NB4 (cell line): ENCODE results near the gene ITIH4.

Experiments used
- DNase-seq: peaks from one replicate; pipeline ENCODE4 v3.0.0; 2010; ENCODE audit warnings: low read depth
- H3K4me3 ChIP-seq: one replicate; pipeline ENCODE4 v1.5.1; 2011; ENCODE audit warnings: mild to moderate bottlenecking, low read depth, low read length, moderate library complexity
- CTCF ChIP-seq: IDR thresholded peaks from one replicate; pipeline ENCODE4 v1.5.1; 2012; ENCODE audit warnings: low read depth, low read length
- MAX ChIP-seq: IDR thresholded peaks from 2 replicates; pipeline ENCODE4 v1.6.1; 2011; ENCODE audit warnings: low read depth, low read length
- MYC ChIP-seq: IDR thresholded peaks from 2 replicates; pipeline ENCODE4 v1.6.1; 2011; ENCODE audit warnings: low read depth, low read length
- POLR2A ChIP-seq: IDR thresholded peaks from 2 replicates; pipeline ENCODE4 v1.6.1; 2011; ENCODE audit warnings: mild to moderate bottlenecking; ENCODE audit not compliant: insufficient read length; ENCODE audit errors: extremely low read depth

ITIH4 gene

GRCh38 chr3:52770496-52771333 lies 59.8 kb downstream of the ITIH4 start, which contains the start of gene NEK4:
TSS of gene NEK4 (minus strand) at chr3:52770940. CDS start at chr3:52770746, 194 bp downstream.
- TF ChIP-seq POLR2A (peak; percentile 79), MAX (peak; percentile 69), MYC (peak; percentile 81), CTCF (no peak)
- H3K4me3 ChIP-seq = peak within 1 kb of the TSS; percentile 95
- peak; percentile 96 for DNase-seq

DNA sequence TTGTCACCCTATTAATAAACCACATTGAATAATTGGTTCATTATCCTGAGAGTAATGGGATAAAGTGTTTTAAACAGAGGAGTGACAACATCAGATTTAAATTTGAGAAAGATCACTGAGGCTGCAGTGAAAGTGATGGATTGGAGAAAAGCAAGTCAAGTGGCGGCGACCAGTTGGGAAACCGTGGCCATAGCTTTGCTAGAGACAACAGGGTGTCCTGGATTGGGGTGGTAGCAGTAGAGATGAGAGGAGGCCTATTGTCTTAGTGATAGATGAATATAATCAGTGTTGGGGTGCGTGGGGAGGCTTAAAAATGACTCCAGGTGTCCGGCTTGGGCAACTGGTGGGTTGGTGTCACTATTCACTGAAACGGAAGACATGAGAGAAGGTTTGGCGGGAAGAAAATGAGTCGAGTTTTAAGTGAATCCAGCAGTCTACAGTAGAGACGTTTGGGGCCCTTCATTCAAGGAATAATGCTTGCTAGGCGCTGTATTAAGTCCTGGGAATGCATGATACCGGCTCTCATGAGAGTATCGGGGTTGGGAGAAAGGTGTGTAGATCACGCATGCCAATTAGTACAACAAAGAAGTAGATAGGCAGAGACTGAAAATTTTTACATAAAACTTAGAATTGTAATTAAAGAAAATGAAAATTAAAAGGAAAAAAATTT lies 60.6 kb downstream of the ITIH4 start:
- no peak for TF ChIP-seq CTCF
- TF ChIP-seq MAX = no peak
- TF ChIP-seq MYC = no peak
- TF ChIP-seq POLR2A = no peak
- H3K4me3 ChIP-seq = peak overlapping the region; percentile 95
- DNase-seq = peak; percentile 30

- no peak for DNase-seq
- H3K4me3 ChIP-seq = no peak overlapping the region
- no peak for TF ChIP-seq POLR2A
- no peak for TF ChIP-seq MAX
- TF ChIP-seq MYC = no peak
- no peak for TF ChIP-seq CTCF
These were observed 67.0 kb downstream of the ITIH4 start for GRCh38 chr3:52763466-52763865.
